DND-41 (cell line): ENCODE results near the gene SLC22A31.

Experiments used
- EZH2 ChIP-seq: IDR thresholded peaks from 3 replicates; pipeline ENCODE4 v1.6.1; 2012; ENCODE audit warnings: borderline replicate concordance, low read depth, mild to moderate bottlenecking, moderate library complexity, low read length, inconsistent platforms; ENCODE audit not compliant: severe bottlenecking
- TF ChIP-seq, protein P1 (sequence below): IDR thresholded peaks from 2 replicates; pipeline ENCODE4 v1.5.1; 2012; ENCODE audit warnings: borderline replicate concordance, low read length, moderate library complexity, mild to moderate bottlenecking; ENCODE audit not compliant: poor library complexity, severe bottlenecking; ENCODE audit errors: extremely low read depth

DNA sequence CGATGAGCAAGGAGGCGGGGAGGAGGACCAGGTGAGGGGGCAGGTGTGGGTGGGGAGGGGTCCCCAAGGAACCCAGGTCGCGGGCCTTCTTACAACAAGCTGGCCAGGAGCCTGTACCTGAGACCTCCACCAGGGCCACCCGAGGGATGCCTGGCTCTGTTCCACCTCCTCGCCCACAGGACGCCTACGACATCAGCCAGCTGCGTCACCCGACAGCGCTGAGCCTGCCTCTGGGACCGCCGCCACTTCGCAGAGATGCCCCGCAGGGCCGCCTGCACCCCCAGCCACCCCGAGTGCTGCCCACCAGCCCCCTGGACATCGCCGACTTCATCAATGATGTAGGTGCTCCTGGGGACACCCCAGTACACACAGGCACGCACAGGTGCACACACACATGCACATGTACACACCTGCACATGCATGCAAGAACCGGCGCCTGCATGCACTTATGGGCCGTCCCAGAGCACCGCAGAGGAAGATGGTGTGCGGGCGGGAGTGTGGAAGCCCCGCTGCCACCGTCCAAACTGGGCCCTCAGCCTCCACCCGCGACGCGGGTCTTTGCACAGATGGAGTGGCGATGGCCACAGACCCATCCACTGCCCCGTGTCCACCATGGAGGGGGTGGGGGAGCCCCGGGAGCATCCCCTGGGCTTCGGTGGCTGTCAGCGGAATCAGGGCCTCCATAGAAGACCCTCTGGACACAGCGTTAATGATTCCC, 6.6 kb downstream of the SLC22A31 start:
- TF ChIP-seq, protein P1, sequence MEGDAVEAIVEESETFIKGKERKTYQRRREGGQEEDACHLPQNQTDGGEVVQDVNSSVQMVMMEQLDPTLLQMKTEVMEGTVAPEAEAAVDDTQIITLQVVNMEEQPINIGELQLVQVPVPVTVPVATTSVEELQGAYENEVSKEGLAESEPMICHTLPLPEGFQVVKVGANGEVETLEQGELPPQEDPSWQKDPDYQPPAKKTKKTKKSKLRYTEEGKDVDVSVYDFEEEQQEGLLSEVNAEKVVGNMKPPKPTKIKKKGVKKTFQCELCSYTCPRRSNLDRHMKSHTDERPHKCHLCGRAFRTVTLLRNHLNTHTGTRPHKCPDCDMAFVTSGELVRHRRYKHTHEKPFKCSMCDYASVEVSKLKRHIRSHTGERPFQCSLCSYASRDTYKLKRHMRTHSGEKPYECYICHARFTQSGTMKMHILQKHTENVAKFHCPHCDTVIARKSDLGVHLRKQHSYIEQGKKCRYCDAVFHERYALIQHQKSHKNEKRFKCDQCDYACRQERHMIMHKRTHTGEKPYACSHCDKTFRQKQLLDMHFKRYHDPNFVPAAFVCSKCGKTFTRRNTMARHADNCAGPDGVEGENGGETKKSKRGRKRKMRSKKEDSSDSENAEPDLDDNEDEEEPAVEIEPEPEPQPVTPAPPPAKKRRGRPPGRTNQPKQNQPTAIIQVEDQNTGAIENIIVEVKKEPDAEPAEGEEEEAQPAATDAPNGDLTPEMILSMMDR, result no peak
- TF ChIP-seq EZH2, result no peak
